ENCODE measurements around the gene TMEM100. TPM values are rescaled to one million over a fixed set of nuclear protein-coding genes. Genes with fewer than 3 reads are reported as not detected.

TMEM100 gene
- total and polyA plus RNA-seq, 2 of the 8 experiments (the other 6 are each of a cell fraction or from before 2014, with no cell fraction given), result 0.36 to 0.48 TPM

GRCh38 chr17:55768936-55769624 lies 46.4 kb upstream of the TMEM100 start (continued):
- TF ChIP-seq CHD7 (IDR thresholded peaks at IDR 0.05; ENCODE audit: insufficient replicate concordance, low read length), result no peak
- TF ChIP-seq NANOG (IDR thresholded peaks at IDR 0.05; ENCODE audit: insufficient read depth, low read depth, low read length, poor library complexity, severe bottlenecking), result no peak
- no peak for TF ChIP-seq CEBPB (IDR thresholded peaks at IDR 0.05; ENCODE audit: low read depth, low read length)
- TF ChIP-seq CREB1 (IDR thresholded peaks at IDR 0.05), result no peak
- no peak for TF ChIP-seq BRCA1 (IDR thresholded peaks at IDR 0.05; ENCODE audit: low read depth, low read length)
- no peak for TF ChIP-seq ASH2L (IDR thresholded peaks at IDR 0.05; ENCODE audit: low read length)

Data from H1 (cell line).